ENCODE results near the gene CRY1. TPM values are rescaled to one million over a fixed set of nuclear protein-coding genes. Genes with fewer than 3 reads are reported as not detected.

CRY1 gene
- total RNA-seq, 2 experiments from 2014 or later: 26.6 to 27.8 TPM

DNA sequence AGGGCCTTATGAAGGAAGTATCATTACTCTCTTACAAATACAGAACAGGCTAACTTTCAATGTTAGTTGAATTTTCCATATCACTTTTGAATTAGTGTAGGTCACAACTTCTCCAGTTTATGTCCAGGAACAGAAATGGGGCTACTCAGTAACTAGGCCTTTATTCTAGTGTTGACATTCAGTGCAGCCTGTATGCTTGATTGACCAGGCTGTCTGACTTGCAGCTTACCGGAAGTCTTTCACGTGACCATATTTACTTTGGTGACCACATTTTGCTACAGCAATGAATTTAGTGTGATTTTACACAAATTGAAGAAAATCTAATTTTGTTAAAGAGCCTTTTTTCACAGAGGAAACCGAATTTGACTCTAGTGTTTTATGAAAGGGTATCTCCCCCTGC is 118.8 kb downstream of the CRY1 start:
- Mint-ChIP-seq H3K27ac (peak overlapping the region; percentile 32), H3K36me3 (ENCODE audit: low read depth) (peaks cover 34% of the 10 kb centered on the region), H3K27me3 (no peaks in the 10 kb centered on the region), H3K4me3 (no peak overlapping the region), H3K9me3 (no peaks in the 10 kb centered on the region), H3K4me1 (ENCODE audit: low read depth) (peaks cover 24% of the 10 kb centered on the region)
- ChIA-PET POLR2A (interaction anchor here (0.9 kb wide), 1 partner anchor 12 kb away, joined by 3 read pairs; the partner anchor contains the start of gene MTERF2), CTCF (no interaction called here)
- TF ChIP-seq, protein P1, sequence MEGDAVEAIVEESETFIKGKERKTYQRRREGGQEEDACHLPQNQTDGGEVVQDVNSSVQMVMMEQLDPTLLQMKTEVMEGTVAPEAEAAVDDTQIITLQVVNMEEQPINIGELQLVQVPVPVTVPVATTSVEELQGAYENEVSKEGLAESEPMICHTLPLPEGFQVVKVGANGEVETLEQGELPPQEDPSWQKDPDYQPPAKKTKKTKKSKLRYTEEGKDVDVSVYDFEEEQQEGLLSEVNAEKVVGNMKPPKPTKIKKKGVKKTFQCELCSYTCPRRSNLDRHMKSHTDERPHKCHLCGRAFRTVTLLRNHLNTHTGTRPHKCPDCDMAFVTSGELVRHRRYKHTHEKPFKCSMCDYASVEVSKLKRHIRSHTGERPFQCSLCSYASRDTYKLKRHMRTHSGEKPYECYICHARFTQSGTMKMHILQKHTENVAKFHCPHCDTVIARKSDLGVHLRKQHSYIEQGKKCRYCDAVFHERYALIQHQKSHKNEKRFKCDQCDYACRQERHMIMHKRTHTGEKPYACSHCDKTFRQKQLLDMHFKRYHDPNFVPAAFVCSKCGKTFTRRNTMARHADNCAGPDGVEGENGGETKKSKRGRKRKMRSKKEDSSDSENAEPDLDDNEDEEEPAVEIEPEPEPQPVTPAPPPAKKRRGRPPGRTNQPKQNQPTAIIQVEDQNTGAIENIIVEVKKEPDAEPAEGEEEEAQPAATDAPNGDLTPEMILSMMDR (IDR thresholded peaks at IDR 0.05): no peak
- ATAC-seq (no peak), DNase-seq (no peak)
- intact Hi-C loops (cut with micrococcal nuclease): no loop called here

DNA sequence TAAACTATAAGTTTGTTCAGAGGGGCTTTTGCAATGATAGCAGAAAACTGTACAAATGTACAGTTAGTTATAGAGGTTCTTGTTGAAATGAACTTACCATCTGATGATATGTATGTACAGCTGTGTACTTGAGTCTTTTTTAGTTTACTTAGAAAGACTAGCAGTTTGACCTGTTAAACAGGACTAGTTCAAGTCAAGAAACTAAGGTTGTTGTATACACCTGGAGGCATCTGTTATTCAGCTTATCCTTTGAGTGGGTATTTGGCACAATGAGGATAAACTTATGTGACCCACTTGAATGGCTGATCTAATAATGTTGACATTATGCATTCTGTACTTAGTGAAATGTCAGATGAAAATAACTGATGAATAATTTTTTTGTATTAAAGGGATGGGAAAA is 119.8 kb downstream of the CRY1 start:
- intact Hi-C loops (cut with micrococcal nuclease): no loop called here
- Mint-ChIP-seq H3K27ac (no peak overlapping the region), H3K4me3 (no peak overlapping the region), H3K9me3 (no peaks in the 10 kb centered on the region), H3K27me3 (no peaks in the 10 kb centered on the region), H3K36me3 (ENCODE audit: low read depth) (peaks cover 34% of the 10 kb centered on the region), H3K4me1 (ENCODE audit: low read depth) (peaks cover 24% of the 10 kb centered on the region)
- POLR2A ChIA-PET: no interaction called here
- ATAC-seq: no peak
- CTCF ChIA-PET: no interaction called here
- TF ChIP-seq, protein P1 (IDR thresholded peaks at IDR 0.05): no peak
- DNase-seq: no peak

DNA sequence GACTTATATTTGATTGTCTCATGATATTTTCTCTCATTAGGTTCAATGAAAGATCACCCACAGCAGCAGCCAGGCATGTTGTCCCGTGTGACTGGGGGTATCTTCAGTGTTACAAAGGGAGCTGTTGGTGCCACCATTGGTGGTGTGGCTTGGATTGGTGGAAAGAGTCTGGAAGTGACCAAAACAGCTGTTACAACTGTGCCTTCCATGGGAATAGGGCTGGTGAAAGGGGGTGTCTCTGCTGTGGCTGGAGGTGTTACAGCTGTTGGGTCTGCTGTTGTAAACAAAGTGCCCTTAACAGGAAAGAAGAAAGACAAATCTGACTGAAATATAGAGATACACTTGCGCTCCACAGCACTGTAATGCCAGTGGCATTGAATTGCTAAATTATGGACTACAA is 122.3 kb downstream of the CRY1 start:
- DNase-seq (no peak), ATAC-seq (no peak)
- Mint-ChIP-seq H3K36me3 (ENCODE audit: low read depth) (peaks cover 45% of the 10 kb centered on the region), H3K4me3 (no peak overlapping the region), H3K27me3 (no peaks in the 10 kb centered on the region), H3K27ac (no peak overlapping the region), H3K4me1 (ENCODE audit: low read depth) (peaks cover 21% of the 10 kb centered on the region), H3K9me3 (no peaks in the 10 kb centered on the region)
- TF ChIP-seq, protein P1 (IDR thresholded peaks at IDR 0.05): no peak
- ChIA-PET CTCF (interaction anchor here (2.9 kb wide), 1 partner anchor 10 kb away, joined by 8 read pairs; no protein-coding TSS in a partner anchor), POLR2A (interaction anchor here (1.5 kb wide), 1 partner anchor 9 kb away, joined by 3 read pairs; no protein-coding TSS in a partner anchor)
- intact Hi-C loops (cut with micrococcal nuclease): no loop called here

DNA sequence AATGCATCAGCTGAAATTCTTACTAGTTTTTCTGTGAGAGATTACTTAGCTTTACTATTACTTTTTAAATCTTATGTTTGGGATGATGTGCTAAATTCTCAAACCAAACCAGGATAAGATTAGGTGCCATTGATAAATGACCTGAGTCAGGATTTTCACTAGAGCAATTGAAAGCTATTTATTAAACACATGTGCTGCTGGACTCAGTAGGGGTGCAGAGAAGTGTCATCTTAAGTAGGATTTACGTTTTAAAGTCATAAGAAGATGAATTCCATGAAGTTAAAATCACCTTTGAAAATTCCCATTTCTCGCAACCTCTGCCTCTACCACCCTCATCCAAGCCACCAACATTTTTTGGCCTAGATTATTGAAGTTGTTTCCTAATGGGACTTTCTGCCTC is 128.8 kb downstream of the CRY1 start:
- ChIA-PET POLR2A (no interaction called here), CTCF (interaction anchor here (1.7 kb wide), 1 partner anchor 13 kb away, joined by 4 read pairs; no protein-coding TSS in a partner anchor)
- H3K27ac Mint-ChIP-seq: no peak overlapping the region
- peaks cover 26% of the 10 kb centered on the region for H3K36me3 Mint-ChIP-seq (ENCODE audit: low read depth)
- H3K27me3 Mint-ChIP-seq: no peaks in the 10 kb centered on the region
- DNase-seq: no peak
- TF ChIP-seq, protein P1 (IDR thresholded peaks at IDR 0.05): no peak
- no peaks in the 10 kb centered on the region for H3K9me3 Mint-ChIP-seq
- H3K4me3 Mint-ChIP-seq: no peak overlapping the region
- intact Hi-C loops (cut with micrococcal nuclease): no loop called here
- ATAC-seq: no peak
- peaks cover 33% of the 10 kb centered on the region for H3K4me1 Mint-ChIP-seq (ENCODE audit: low read depth)

DNA sequence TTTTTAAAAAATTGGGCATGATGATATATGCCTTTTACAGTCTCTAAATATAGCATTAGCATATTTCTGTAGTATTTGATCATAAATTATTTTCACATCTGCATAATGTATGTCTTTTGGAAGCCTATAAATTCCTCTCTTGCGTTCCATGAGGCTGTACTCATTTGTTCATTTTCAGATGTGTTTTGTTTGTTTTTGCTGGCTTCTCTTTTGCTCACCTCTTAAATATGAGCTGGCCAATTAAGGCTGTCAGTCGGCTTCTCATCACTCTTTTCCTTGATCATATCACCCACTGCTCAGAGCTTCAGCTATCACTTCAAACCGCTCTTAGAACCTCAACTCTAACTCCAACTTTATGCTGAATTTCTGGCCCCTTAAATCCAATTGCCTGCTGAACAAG is 131.1 kb downstream of the CRY1 start:
- Mint-ChIP-seq H3K27me3 (no peaks in the 10 kb centered on the region), H3K4me1 (ENCODE audit: low read depth) (peaks cover 46% of the 10 kb centered on the region), H3K27ac (no peak overlapping the region), H3K36me3 (ENCODE audit: low read depth) (peaks cover 18% of the 10 kb centered on the region), H3K9me3 (no peaks in the 10 kb centered on the region), H3K4me3 (no peak overlapping the region)
- POLR2A ChIA-PET: interaction anchor here (1.4 kb wide), 2 partner anchors 9 to 35 kb away, joined by 3 to 4 read pairs; no protein-coding TSS in a partner anchor
- TF ChIP-seq, protein P1 (IDR thresholded peaks at IDR 0.05): no peak
- intact Hi-C loops (cut with micrococcal nuclease): no loop called here
- DNase-seq: no peak
- ATAC-seq: no peak
- CTCF ChIA-PET: no interaction called here

Measured in activated CD8-positive, alpha-beta T cell treated with anti-CD3 and anti-CD28 coated beads for 36 hours (primary cell).